OCI-LY7 (cell line): ENCODE measurements around the gene GLIS1. TPM values are rescaled to one million over a fixed set of nuclear protein-coding genes. Genes with fewer than 3 reads are reported as not detected.

Source experiments
- BruUV-seq: library from RNA; stranded (reverse); fragments of 400-500 nt; replicated peaks from 2 replicates; lab custom pipeline; 2021; lab: Mats Ljungman, UMichigan
- CTCF ChIA-PET: fragments of 300-600 bp; sonication (Branson Sonifier 250); formaldehyde crosslinking; loops from one replicate; lab custom pipeline; 2022; ENCODE audit warnings: antibody characterized with exemption; ENCODE audit not compliant: unreplicated experiment; lab: Charles Lee
- POLR2A ChIA-PET: fragments of 300-600 bp; sonication (Branson Sonifier 250); formaldehyde crosslinking; loops from one replicate; lab custom pipeline; 2022; ENCODE audit warnings: antibody characterized with exemption; lab: Charles Lee
- DNase-seq: peaks from one replicate; pipeline ENCODE4 v3.0.0-alpha.2; 2015; ENCODE audit warnings: low spot score
- H2AFZ ChIP-seq: fragments of 200-600 bp; sonication (generic), shearing (Covaris generic); 2 replicates; pipeline ENCODE4 v1.6.1; 2014; ENCODE audit warnings: mild to moderate bottlenecking, antibody characterized with exemption, low read length, moderate library complexity
- H3K27ac ChIP-seq: fragments of 200-600 bp; sonication (generic); 2 replicates; pipeline ENCODE4 v1.5.1; 2014; ENCODE audit warnings: mixed run types, low read depth, mild to moderate bottlenecking, moderate library complexity, low read length, inconsistent platforms; ENCODE audit not compliant: poor library complexity, severe bottlenecking
- H3K36me3 ChIP-seq: fragments of 200-600 bp; sonication (generic); 2 replicates; pipeline ENCODE4 v1.6.1; 2014; ENCODE audit warnings: mild to moderate bottlenecking, antibody characterized with exemption, low read length, moderate library complexity, mixed read lengths; ENCODE audit not compliant: insufficient read depth
- H3K4me1 ChIP-seq: fragments of 200-600 bp; sonication (generic); 2 replicates; pipeline ENCODE4 v1.5.1; 2014; ENCODE audit warnings: mild to moderate bottlenecking, low read length; ENCODE audit not compliant: insufficient read depth, poor library complexity, severe bottlenecking
- H3K4me2 ChIP-seq: fragments of 200-600 bp; sonication (generic); 2 replicates; pipeline ENCODE4 v1.6.1; 2014; ENCODE audit warnings: mild to moderate bottlenecking, low read length
- H3K4me3 ChIP-seq: fragments of 200-600 bp; sonication (generic); 2 replicates; pipeline ENCODE4 v1.5.1; 2014; ENCODE audit warnings: mild to moderate bottlenecking, low read depth, low read length; ENCODE audit not compliant: poor library complexity, severe bottlenecking
- H3K79me2 ChIP-seq: fragments of 200-600 bp; sonication (generic); 2 replicates; pipeline ENCODE4 v1.6.1; 2016; ENCODE audit warnings: low read depth, mild to moderate bottlenecking, low read length, moderate library complexity, mixed read lengths; ENCODE audit not compliant: insufficient read depth
- H3K9me2 ChIP-seq: fragments of 200-600 bp; sonication (generic); 2 replicates; pipeline ENCODE4 v1.6.1; 2016; ENCODE audit warnings: mild to moderate bottlenecking, low read length, mixed read lengths; ENCODE audit not compliant: insufficient read depth
- H3K9me3 ChIP-seq: fragments of 200-600 bp; sonication (generic); 2 replicates; pipeline ENCODE4 v1.6.1; 2014; ENCODE audit warnings: mild to moderate bottlenecking, mixed run types, low read length, mixed read lengths
- H4K20me1 ChIP-seq: fragments of 200-600 bp; sonication (generic); 2 replicates; pipeline ENCODE4 v1.6.1; 2014; ENCODE audit warnings: mild to moderate bottlenecking, antibody characterized with exemption, low read length, moderate library complexity, mixed read lengths; ENCODE audit not compliant: insufficient read depth
- CTCF ChIP-seq: fragments of 200-600 bp; sonication (generic); conservative IDR thresholded peaks from 2 replicates; pipeline ENCODE4 v1.5.1; 2014; ENCODE audit warnings: mild to moderate bottlenecking, antibody characterized with exemption, low read length, moderate library complexity, mixed read lengths
- EZH2phosphoT487 ChIP-seq: fragments of 200-600 bp; sonication (generic); IDR thresholded peaks from 2 replicates; pipeline ENCODE4 v1.6.1; 2018; ENCODE audit warnings: low read depth, borderline replicate concordance, mild to moderate bottlenecking, mixed run types, antibody characterized with exemption, low read length, moderate library complexity, mixed read lengths
- intact Hi-C: fragments of 100-400 bp; cut with micrococcal nuclease; formaldehyde crosslinking; loops from one replicate; pipeline ENCODE4 v1.10.0; 2022; ENCODE audit not compliant: unreplicated experiment
- total RNA-seq, 2 experiments: library from RNA; depleted of rRNA in 1 of 2; stranded (reverse); fragments of >200 nt in 1 of 2; shearing (Covaris generic) in 1 of 2; gene quantifications; 2 replicates each; pipeline ENCODE4 v1.2.3, GENCODE V29; 2014 to 2022

GLIS1 gene
- total RNA-seq, 2 experiments from 2014 or later: not detected

DNA sequence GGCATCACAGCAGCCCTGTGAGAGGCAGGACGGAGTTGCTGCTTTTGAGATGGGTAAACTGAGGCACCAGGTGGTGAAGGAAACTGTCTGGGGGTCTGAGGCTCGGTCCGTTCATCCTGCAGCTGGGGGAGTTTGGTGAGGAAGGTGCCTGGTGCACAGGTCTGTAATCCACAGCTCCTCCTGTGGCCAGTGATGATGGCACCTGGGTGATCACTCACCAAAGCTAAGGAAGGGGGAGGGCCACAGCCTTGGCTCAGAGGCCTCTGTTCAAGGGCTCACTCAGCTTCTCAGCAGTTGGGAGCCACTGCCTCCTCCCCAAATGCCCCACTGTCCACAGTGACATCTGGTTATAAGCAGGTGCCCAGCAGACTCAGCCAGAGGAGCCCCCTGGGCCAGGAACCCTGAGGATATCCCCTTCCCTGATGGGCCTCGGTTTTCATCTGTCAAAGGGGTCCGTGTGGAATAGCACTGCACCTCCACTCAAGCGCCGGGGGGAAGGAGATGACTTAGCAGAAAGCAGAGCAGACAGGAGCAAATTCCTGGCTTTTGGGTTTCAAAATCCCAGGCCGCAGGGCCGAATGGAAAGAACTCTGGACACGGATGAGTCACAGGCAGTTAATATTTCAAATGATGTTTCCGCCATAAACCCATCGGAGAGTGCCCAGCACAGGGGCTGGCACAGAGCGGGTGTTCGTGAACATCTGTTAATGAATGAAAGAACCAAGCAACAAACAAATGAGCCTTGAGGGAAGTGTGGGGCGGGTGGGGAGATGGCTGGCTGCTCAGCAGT, 197.0 kb downstream of the GLIS1 start:
- POLR2A ChIA-PET: interaction anchor here (0.6 kb wide), 1 partner anchor 404 kb away, joined by 3 read pairs; no protein-coding TSS in a partner anchor
- H3K9me3 ChIP-seq: no peaks in the 10 kb centered on the region
- H3K4me2 ChIP-seq: no peak overlapping the region
- no TSS peak for BruUV-seq
- no peak overlapping the region for H2AFZ ChIP-seq
- no peaks in the 10 kb centered on the region for H3K9me2 ChIP-seq
- H3K79me2 ChIP-seq: no peaks in the 10 kb centered on the region
- no peak for TF ChIP-seq EZH2phosphoT487
- peak; percentile 71 for TF ChIP-seq CTCF
- no peak overlapping the region for H3K4me3 ChIP-seq
- peak; percentile 21 for DNase-seq
- no peaks in the 10 kb centered on the region for H3K36me3 ChIP-seq
- no peak overlapping the region for H3K27ac ChIP-seq
- no peaks in the 10 kb centered on the region for H3K4me1 ChIP-seq
- CTCF ChIA-PET: no interaction called here
- no peaks in the 10 kb centered on the region for H4K20me1 ChIP-seq
- intact Hi-C loops: no loop called here

GRCh38 chr1:53541263-53541625, 197.7 kb downstream of the GLIS1 start:
- Histone ChIP-seq H3K4me2 (no peak overlapping the region), H3K79me2 (no peaks in the 10 kb centered on the region), H3K4me3 (no peak overlapping the region), H3K4me1 (no peaks in the 10 kb centered on the region), H4K20me1 (no peaks in the 10 kb centered on the region), H3K9me3 (no peaks in the 10 kb centered on the region), H3K9me2 (no peaks in the 10 kb centered on the region), H3K36me3 (no peaks in the 10 kb centered on the region), H2AFZ (no peak overlapping the region), H3K27ac (no peak overlapping the region)
- TF ChIP-seq CTCF (no peak), EZH2phosphoT487 (no peak)
- ChIA-PET CTCF (no interaction called here), POLR2A (no interaction called here)
- intact Hi-C loops: no loop called here
- BruUV-seq: no TSS peak
- no peak for DNase-seq

- TF ChIP-seq EZH2phosphoT487: no peak
- no peak for TF ChIP-seq CTCF
- no peak overlapping the region for H2AFZ ChIP-seq
- ChIA-PET POLR2A (no interaction called here), CTCF (no interaction called here)
- intact Hi-C loops: no loop called here
- no peak overlapping the region for H3K4me2 ChIP-seq
- no peaks in the 10 kb centered on the region for H3K9me3 ChIP-seq
- no peaks in the 10 kb centered on the region for H3K4me1 ChIP-seq
- H3K4me3 ChIP-seq: no peak overlapping the region
- no peaks in the 10 kb centered on the region for H3K79me2 ChIP-seq
- DNase-seq: no peak
- no peak overlapping the region for H3K27ac ChIP-seq
- BruUV-seq: no TSS peak
- no peaks in the 10 kb centered on the region for H4K20me1 ChIP-seq
- no peaks in the 10 kb centered on the region for H3K36me3 ChIP-seq
- H3K9me2 ChIP-seq: no peaks in the 10 kb centered on the region
Observed at GRCh38 chr1:53540604-53541262, 198.2 kb downstream of the GLIS1 start.
